HTR-8/SVneo (cell line): ENCODE results near the gene MBD3L4.
"Not testable (repeated sequence)": the region's sequence is repeated elsewhere in the genome, so short reads cannot be mapped to it uniquely, and the experiment has no call there.

Experiments
- DNase-seq: peaks from one replicate; pipeline ENCODE4 v3.0.0; 2011; ENCODE audit warnings: low spot score, mixed read lengths; ENCODE audit not compliant: insufficient read length
- FAIRE-seq: peaks from 2 replicates; lab custom pipeline; 2011; peaks lifted over from hg19 to GRCh38; lab: Jason Lieb, UNC

Gene MBD3L4

GRCh38 chr19:7040079-7040478, at the start of gene MBD3L4:
Gene MBD3L4 (minus strand): TSS chr19:7040179. CDS start chr19:7040144, 35 bp downstream.
- DNase-seq, FAIRE-seq: not testable (repeated sequence)

- no peak for FAIRE-seq
- no peak for DNase-seq
Observed at GRCh38 chr19:7088999-7089398, 49.0 kb upstream of the MBD3L4 start.

- DNase-seq (no peak), FAIRE-seq (no peak)
Observed at GRCh38 chr19:7083076-7083956, 43.3 kb upstream of the MBD3L4 start.

GRCh38 chr19:7078008-7078407, 38.0 kb upstream of the MBD3L4 start:
- DNase-seq = no peak
- FAIRE-seq = no peak

GRCh38 chr19:7076151-7076550, 36.2 kb upstream of the MBD3L4 start:
- DNase-seq (no peak), FAIRE-seq (no peak)

GRCh38 chr19:7074705-7075282, 34.8 kb upstream of the MBD3L4 start:
- DNase-seq (no peak), FAIRE-seq (no peak)

- FAIRE-seq (no peak), DNase-seq (no peak)
Observed at GRCh38 chr19:7072541-7072940, 32.6 kb upstream of the MBD3L4 start.

GRCh38 chr19:7069904-7070226, 29.9 kb upstream of the MBD3L4 start:
- no peak for FAIRE-seq
- DNase-seq = no peak

- DNase-seq (peak; percentile 88), FAIRE-seq (peak; percentile 99)
Observed at GRCh38 chr19:7069042-7069903, 29.3 kb upstream of the MBD3L4 start, which contains the start of gene ZNF557. Gene ZNF557 (plus strand): TSS chr19:7069703. CDS start chr19:7075075, 5,372 bp downstream.

- DNase-seq (no peak), FAIRE-seq (no peak)
Observed at GRCh38 chr19:7068599-7068998, 28.6 kb upstream of the MBD3L4 start.

- FAIRE-seq (no peak), DNase-seq (no peak)
Observed at GRCh38 chr19:7067716-7068115, 27.7 kb upstream of the MBD3L4 start.

- FAIRE-seq, DNase-seq: not testable (repeated sequence)
Observed at GRCh38 chr19:7067122-7067521, 27.1 kb upstream of the MBD3L4 start.

GRCh38 chr19:7063764-7064418, 23.9 kb upstream of the MBD3L4 start:
- DNase-seq (no peak), FAIRE-seq (no peak)

GRCh38 chr19:7063339-7063738, 23.4 kb upstream of the MBD3L4 start:
- FAIRE-seq (no peak), DNase-seq (no peak)

GRCh38 chr19:7059977-7060376, 20.0 kb upstream of the MBD3L4 start:
- FAIRE-seq, DNase-seq: not testable (repeated sequence)

- not testable (repeated sequence) for DNase-seq, FAIRE-seq
Observed at GRCh38 chr19:7058576-7058975, 18.6 kb upstream of the MBD3L4 start, which contains the start of gene MBD3L3. Gene MBD3L3 (minus strand): TSS chr19:7058676. CDS start chr19:7058605, 71 bp downstream.

GRCh38 chr19:7056371-7056770, 16.4 kb upstream of the MBD3L4 start:
- not testable (repeated sequence) for DNase-seq, FAIRE-seq

GRCh38 chr19:7055679-7056078, 15.7 kb upstream of the MBD3L4 start:
- not testable (repeated sequence) for DNase-seq, FAIRE-seq

GRCh38 chr19:7054635-7055368, 14.8 kb upstream of the MBD3L4 start:
- FAIRE-seq = not testable (repeated sequence)

More at GRCh38 chr19:7054635-7055368, 14.8 kb upstream of the MBD3L4 start:
- DNase-seq = not testable (repeated sequence)
